BE2C (cell line): Measurements from ENCODE around the gene PLXDC2.

ENCODE experiments used
- DNase-seq: peaks from one replicate; pipeline ENCODE4 v3.0.0-alpha.2; 2020
- H3K27me3 ChIP-seq: fragments of 250-450 bp; sonication (Bioruptor Pico); 2 replicates; pipeline ENCODE4 v1.5.1; 2020; ENCODE audit warnings: mild to moderate bottlenecking
- H3K36me3 ChIP-seq: fragments of 250-450 bp; sonication (Bioruptor Pico); 2 replicates; pipeline ENCODE4 v1.5.1; 2020; ENCODE audit warnings: mild to moderate bottlenecking
- H3K4me1 ChIP-seq: fragments of 250-450 bp; sonication (Bioruptor Pico); 2 replicates; pipeline ENCODE4 v1.5.1; 2020
- H3K4me3 ChIP-seq: 2 replicates; pipeline ENCODE4 v1.5.1; 2011; ENCODE audit warnings: low read depth, low read length
- H3K9me3 ChIP-seq: fragments of 250-450 bp; sonication (Bioruptor Pico); 2 replicates; pipeline ENCODE4 v1.5.1; 2020
- CTCF ChIP-seq: IDR thresholded peaks from 2 replicates; pipeline ENCODE4 v1.5.1; 2012; ENCODE audit warnings: mild to moderate bottlenecking, low read depth, low read length

Gene PLXDC2

GRCh38 chr10:20247454-20247853, 431.2 kb downstream of the PLXDC2 start:
- Histone ChIP-seq H3K36me3 (no peaks in the 10 kb centered on the region), H3K9me3 (no peaks in the 10 kb centered on the region), H3K27me3 (no peaks in the 10 kb centered on the region), H3K4me1 (no peaks in the 10 kb centered on the region; the same call in 1 of the 2 replicates), H3K4me3 (no peak overlapping the region)
- DNase-seq, result no peak
- TF ChIP-seq CTCF, result no peak

GRCh38 chr10:20247891-20248708, 431.9 kb downstream of the PLXDC2 start:
- Histone ChIP-seq H3K27me3 (no peaks in the 10 kb centered on the region), H3K4me1 (no peaks in the 10 kb centered on the region; the same call in 1 of the 2 replicates), H3K4me3 (no peak overlapping the region), H3K9me3 (no peaks in the 10 kb centered on the region), H3K36me3 (no peaks in the 10 kb centered on the region)
- no peak for DNase-seq
- no peak for TF ChIP-seq CTCF

- H3K36me3 ChIP-seq, result no peaks in the 10 kb centered on the region
- H3K4me3 ChIP-seq, result no peak overlapping the region
- H3K4me1 ChIP-seq, result no peaks in the 10 kb centered on the region
- DNase-seq, result no peak
- H3K9me3 ChIP-seq, result no peaks in the 10 kb centered on the region
- TF ChIP-seq CTCF, result no peak
- no peaks in the 10 kb centered on the region for H3K27me3 ChIP-seq
Measured at GRCh38 chr10:20254078-20254477, 437.8 kb downstream of the PLXDC2 start.

GRCh38 chr10:20254497-20254896, 438.3 kb downstream of the PLXDC2 start:
- Histone ChIP-seq H3K4me1 (no peaks in the 10 kb centered on the region), H3K9me3 (no peaks in the 10 kb centered on the region), H3K36me3 (no peaks in the 10 kb centered on the region), H3K27me3 (no peaks in the 10 kb centered on the region), H3K4me3 (no peak overlapping the region)
- TF ChIP-seq CTCF, result no peak
- no peak for DNase-seq

GRCh38 chr10:20256969-20257368, 440.7 kb downstream of the PLXDC2 start:
- no peak for TF ChIP-seq CTCF
- Histone ChIP-seq H3K4me1 (no peaks in the 10 kb centered on the region), H3K9me3 (no peaks in the 10 kb centered on the region), H3K27me3 (no peaks in the 10 kb centered on the region), H3K4me3 (no peak overlapping the region), H3K36me3 (no peaks in the 10 kb centered on the region)
- DNase-seq, result no peak

- H3K27me3 ChIP-seq, result no peaks in the 10 kb centered on the region
- no peak for TF ChIP-seq CTCF
- H3K36me3 ChIP-seq, result no peaks in the 10 kb centered on the region
- H3K9me3 ChIP-seq, result no peaks in the 10 kb centered on the region
- DNase-seq, result no peak
- H3K4me1 ChIP-seq, result no peaks in the 10 kb centered on the region
- H3K4me3 ChIP-seq, result no peak overlapping the region
Measured at GRCh38 chr10:20257422-20257821, 441.2 kb downstream of the PLXDC2 start.
